Measurements from ENCODE around the gene NPHS1. TPM values are rescaled to one million over a fixed set of nuclear protein-coding genes. Genes with fewer than 3 reads are reported as not detected.

The NPHS1 gene, protein sequence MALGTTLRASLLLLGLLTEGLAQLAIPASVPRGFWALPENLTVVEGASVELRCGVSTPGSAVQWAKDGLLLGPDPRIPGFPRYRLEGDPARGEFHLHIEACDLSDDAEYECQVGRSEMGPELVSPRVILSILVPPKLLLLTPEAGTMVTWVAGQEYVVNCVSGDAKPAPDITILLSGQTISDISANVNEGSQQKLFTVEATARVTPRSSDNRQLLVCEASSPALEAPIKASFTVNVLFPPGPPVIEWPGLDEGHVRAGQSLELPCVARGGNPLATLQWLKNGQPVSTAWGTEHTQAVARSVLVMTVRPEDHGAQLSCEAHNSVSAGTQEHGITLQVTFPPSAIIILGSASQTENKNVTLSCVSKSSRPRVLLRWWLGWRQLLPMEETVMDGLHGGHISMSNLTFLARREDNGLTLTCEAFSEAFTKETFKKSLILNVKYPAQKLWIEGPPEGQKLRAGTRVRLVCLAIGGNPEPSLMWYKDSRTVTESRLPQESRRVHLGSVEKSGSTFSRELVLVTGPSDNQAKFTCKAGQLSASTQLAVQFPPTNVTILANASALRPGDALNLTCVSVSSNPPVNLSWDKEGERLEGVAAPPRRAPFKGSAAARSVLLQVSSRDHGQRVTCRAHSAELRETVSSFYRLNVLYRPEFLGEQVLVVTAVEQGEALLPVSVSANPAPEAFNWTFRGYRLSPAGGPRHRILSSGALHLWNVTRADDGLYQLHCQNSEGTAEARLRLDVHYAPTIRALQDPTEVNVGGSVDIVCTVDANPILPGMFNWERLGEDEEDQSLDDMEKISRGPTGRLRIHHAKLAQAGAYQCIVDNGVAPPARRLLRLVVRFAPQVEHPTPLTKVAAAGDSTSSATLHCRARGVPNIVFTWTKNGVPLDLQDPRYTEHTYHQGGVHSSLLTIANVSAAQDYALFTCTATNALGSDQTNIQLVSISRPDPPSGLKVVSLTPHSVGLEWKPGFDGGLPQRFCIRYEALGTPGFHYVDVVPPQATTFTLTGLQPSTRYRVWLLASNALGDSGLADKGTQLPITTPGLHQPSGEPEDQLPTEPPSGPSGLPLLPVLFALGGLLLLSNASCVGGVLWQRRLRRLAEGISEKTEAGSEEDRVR (N-terminal part only)
- total RNA-seq (2014; rRNA removed) (not detected in 2 replicates), Bru-seq, nascent RNA (not detected), BruChase-seq, experiment 1, labeled RNA remaining after a 6-hour chase (percentile 16 among the genes with signal in this experiment), BruChase-seq, experiment 2, labeled RNA remaining after a 2-hour chase (percentile 3 among the genes with signal in this experiment)
- long read RNA-seq: 0 reads

GRCh38 chr19:35852029-35852780, at the start of gene NPHS1:
NPHS1 (minus strand) TSS chr19:35852504; CDS start chr19:35851837, 667 bp downstream.
- Histone ChIP-seq H3K4me1 (ENCODE audit: insufficient read depth, low read length) (no peaks in the 10 kb centered on the region), H3K9ac (ENCODE audit: low read length) (no peak within 1 kb of the TSS), H2AFZ (ENCODE audit: low read length) (no peak within 1 kb of the TSS), H3K9me2 (replicated peaks; ENCODE audit: low read length) (no peaks in the 10 kb centered on the region), H3K27ac (ENCODE audit: low read length) (no peak within 1 kb of the TSS), H3K4me2 (ENCODE audit: low read length) (no peak within 1 kb of the TSS), H3K4me3 (ENCODE audit: low read length) (no peak within 1 kb of the TSS), H3K9me3 (ENCODE audit: low read length) (no peaks in the 10 kb centered on the region), H4K20me1 (ENCODE audit: low read length) (no peaks in the 10 kb centered on the region), H3F3A (ENCODE audit: low read length, unreplicated experiment) (no peaks in the 10 kb centered on the region), H3K79me2 (ENCODE audit: low read length) (no peaks in the 10 kb centered on the region), H3K27me3 (ENCODE audit: low read length) (peaks cover 15% of the 10 kb centered on the region), H3K36me3 (ENCODE audit: low read depth, low read length) (no peaks in the 10 kb centered on the region)
- ChIA-PET CTCF (no interaction called here), POLR2A (ENCODE audit: unreplicated experiment) (no interaction called here)
- ATAC-seq (no peak), DNase-seq (no peak)
- BruUV-seq (replicated peaks): no TSS peak
- no peak for TF ChIP-seq EZH2 (IDR thresholded peaks at IDR 0.05; ENCODE audit: low read length, unreplicated experiment)
- TF ChIP-seq CTCF (conservative IDR thresholded peaks at IDR 0.05; ENCODE audit: low read depth, low read length): no peak
- no peak for TF ChIP-seq EZH2phosphoT487 (IDR thresholded peaks at IDR 0.05; ENCODE audit: borderline replicate concordance, low read length)
- intact Hi-C loops (cut with micrococcal nuclease): no loop called here

DNA sequence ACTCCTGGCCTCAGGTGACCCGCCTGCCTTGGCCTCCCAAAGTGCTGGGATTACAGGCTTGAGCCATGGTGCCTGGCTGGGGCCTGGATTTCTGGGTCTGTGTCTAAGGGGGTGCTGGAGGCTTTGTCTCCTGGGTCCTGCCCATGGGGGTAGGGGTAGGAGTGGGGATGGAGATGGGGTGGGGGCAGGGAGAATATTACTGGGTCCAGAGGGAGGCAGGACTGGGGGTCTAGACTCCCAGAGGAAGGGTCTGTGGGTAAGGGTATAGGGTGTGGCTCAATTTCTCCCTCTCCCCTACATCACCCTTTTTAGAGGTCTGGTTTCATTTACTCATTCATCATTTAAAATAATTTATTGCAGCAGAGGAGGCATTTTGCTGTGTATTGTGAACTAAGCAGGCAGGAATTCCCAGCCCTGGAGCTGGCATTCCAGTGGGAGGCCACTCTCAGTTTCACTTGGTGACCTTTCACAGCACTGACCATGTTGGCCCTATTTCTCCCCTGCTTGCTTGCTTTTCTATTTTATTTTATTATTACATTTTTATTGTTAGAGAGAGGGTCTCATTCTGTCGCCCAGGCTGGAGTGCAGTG, 48.8 kb upstream of the NPHS1 start:
- H3K36me3 ChIP-seq (ENCODE audit: low read depth, low read length): no peaks in the 10 kb centered on the region
- H3K79me2 ChIP-seq (ENCODE audit: low read length): peaks cover 19% of the 10 kb centered on the region
- H3K9me2 ChIP-seq (replicated peaks; ENCODE audit: low read length): no peaks in the 10 kb centered on the region
- H3K4me1 ChIP-seq (ENCODE audit: insufficient read depth, low read length): peaks cover 10% of the 10 kb centered on the region; the same call in 1 of the 2 replicates
- H3K9me3 ChIP-seq (ENCODE audit: low read length): no peaks in the 10 kb centered on the region
- peak overlapping the region; percentile 95; the same call in 1 of the 2 replicates for H3K4me3 ChIP-seq (ENCODE audit: low read length)
- TF ChIP-seq EZH2 (IDR thresholded peaks at IDR 0.05; ENCODE audit: low read length, unreplicated experiment) (no peak), EZH2phosphoT487 (IDR thresholded peaks at IDR 0.05; ENCODE audit: borderline replicate concordance, low read length) (no peak), CTCF (conservative IDR thresholded peaks at IDR 0.05; ENCODE audit: low read depth, low read length) (no peak)
- peak overlapping the region; percentile 91 for H3K4me2 ChIP-seq (ENCODE audit: low read length)
- H2AFZ ChIP-seq (ENCODE audit: low read length): no peak overlapping the region
- ChIA-PET POLR2A (ENCODE audit: unreplicated experiment) (no interaction called here), CTCF (interaction anchor here (0.8 kb wide), 1 partner anchor 30 kb away, joined by 3 read pairs; no protein-coding TSS in a partner anchor)
- DNase-seq (peak; percentile 27), ATAC-seq (no peak)
- H3K9ac ChIP-seq (ENCODE audit: low read length): peak overlapping the region; percentile 91; the same call in 1 of the 2 replicates
- no peaks in the 10 kb centered on the region for H3K27me3 ChIP-seq (ENCODE audit: low read length)
- H3K27ac ChIP-seq (ENCODE audit: low read length): no peak overlapping the region
- intact Hi-C loops (cut with micrococcal nuclease): no loop called here
- no peaks in the 10 kb centered on the region for H3F3A ChIP-seq (ENCODE audit: low read length, unreplicated experiment)
- no peaks in the 10 kb centered on the region for H4K20me1 ChIP-seq (ENCODE audit: low read length)
- BruUV-seq (replicated peaks): no TSS peak

Measured in PC-3 (cell line).